Neural progenitor cell (in vitro differentiated cells): Measurements from ENCODE around the gene FXYD2.

ENCODE experiments used
- EZH2 ChIP-seq: fragments of 200-600 bp; sonication (generic); IDR thresholded peaks from 2 replicates; pipeline ENCODE4 v1.6.1; 2017; ENCODE audit warnings: antibody characterized with exemption, mild to moderate bottlenecking, moderate library complexity
- TF ChIP-seq, protein P1 (sequence below): fragments of 200-600 bp; sonication (generic); IDR thresholded peaks from 2 replicates; pipeline ENCODE4 v1.5.1; 2017; ENCODE audit warnings: antibody characterized with exemption, mild to moderate bottlenecking

DNA sequence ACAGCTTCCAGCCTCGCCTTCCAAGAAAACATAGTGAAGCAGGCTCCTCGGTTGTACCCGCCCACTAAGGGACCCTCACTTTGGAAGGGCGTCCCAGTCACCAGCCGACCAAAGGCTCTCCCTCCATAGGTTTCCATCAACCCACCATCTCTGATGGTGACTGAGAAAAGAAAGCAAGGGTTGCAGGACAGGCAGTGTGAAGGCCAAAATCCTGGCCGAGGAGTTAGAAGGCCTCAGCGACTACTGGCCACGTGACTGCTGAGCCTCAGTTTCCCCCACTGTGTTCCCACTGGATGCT is 49.2 kb upstream of the FXYD2 start:
- TF ChIP-seq, protein P1, sequence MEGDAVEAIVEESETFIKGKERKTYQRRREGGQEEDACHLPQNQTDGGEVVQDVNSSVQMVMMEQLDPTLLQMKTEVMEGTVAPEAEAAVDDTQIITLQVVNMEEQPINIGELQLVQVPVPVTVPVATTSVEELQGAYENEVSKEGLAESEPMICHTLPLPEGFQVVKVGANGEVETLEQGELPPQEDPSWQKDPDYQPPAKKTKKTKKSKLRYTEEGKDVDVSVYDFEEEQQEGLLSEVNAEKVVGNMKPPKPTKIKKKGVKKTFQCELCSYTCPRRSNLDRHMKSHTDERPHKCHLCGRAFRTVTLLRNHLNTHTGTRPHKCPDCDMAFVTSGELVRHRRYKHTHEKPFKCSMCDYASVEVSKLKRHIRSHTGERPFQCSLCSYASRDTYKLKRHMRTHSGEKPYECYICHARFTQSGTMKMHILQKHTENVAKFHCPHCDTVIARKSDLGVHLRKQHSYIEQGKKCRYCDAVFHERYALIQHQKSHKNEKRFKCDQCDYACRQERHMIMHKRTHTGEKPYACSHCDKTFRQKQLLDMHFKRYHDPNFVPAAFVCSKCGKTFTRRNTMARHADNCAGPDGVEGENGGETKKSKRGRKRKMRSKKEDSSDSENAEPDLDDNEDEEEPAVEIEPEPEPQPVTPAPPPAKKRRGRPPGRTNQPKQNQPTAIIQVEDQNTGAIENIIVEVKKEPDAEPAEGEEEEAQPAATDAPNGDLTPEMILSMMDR: no peak
- TF ChIP-seq EZH2: no peak
